ENCODE results near the gene EVA1C. TPM values are rescaled to one million over a fixed set of nuclear protein-coding genes. Genes with fewer than 3 reads are reported as not detected.

Gene EVA1C
- polyA plus RNA-seq, 1 donor, result 2.1 TPM

DNA sequence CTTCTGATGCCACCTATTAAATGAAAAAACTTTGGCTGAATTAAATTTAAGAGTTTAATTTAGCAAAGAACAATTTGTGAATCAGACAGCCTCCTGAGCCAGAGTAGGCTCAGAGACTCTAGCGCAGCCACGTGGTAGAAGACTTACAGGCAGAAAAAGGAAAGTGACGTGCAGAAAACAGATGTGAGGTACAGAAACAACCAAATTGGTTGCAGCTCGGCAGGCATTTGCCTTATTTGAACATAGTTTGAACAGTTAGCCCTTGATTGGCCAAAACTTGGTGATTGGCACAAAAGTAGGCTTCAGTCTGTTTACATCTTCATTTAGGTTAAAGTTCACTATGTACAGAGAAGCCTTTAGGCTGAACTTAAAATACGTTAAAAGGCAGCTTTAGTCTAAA, 149.9 kb downstream of the EVA1C start:
- DNase-seq (ENCODE audit: low read depth), result no peak

DNA sequence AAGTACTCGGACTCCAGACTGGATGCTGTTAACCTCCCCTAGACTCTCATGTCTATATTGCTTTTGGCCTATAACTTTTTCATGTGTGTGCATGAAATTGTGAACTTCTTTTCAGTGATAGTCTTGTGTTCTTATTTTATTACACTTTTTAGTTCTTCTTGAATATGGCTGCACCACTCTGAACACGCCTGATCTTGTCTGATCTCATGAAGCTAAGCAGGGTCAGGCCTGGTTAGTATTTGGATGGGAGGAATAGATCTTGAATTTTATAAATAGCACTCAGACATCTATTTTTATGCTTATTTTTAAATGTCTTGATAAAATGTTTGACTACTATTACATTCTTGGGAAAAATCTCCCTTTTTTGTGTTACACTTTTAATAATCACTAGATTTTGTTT, 150.4 kb downstream of the EVA1C start:
- no peak for DNase-seq (ENCODE audit: low read depth)

Other genes starting within 250 kb of the EVA1C start
- gene MIS18A, start 133.7 kb upstream of the EVA1C start, polyA plus RNA-seq (ENCODE audit: insufficient read length), result 9.1 TPM
- gene MRAP, start 113.9 kb upstream of the EVA1C start, polyA plus RNA-seq (ENCODE audit: insufficient read length), result not detected
- gene URB1, start 19.7 kb upstream of the EVA1C start, polyA plus RNA-seq (ENCODE audit: insufficient read length), result 12.4 TPM
- 1.3 TPM for gene TCP10L, start 172.8 kb downstream of the EVA1C start, polyA plus RNA-seq (ENCODE audit: insufficient read length)
- 24.7 TPM for gene CFAP298, start 199.7 kb downstream of the EVA1C start, polyA plus RNA-seq (ENCODE audit: insufficient read length)